Measurements from ENCODE around the gene IGFN1.

The IGFN1 gene

DNA sequence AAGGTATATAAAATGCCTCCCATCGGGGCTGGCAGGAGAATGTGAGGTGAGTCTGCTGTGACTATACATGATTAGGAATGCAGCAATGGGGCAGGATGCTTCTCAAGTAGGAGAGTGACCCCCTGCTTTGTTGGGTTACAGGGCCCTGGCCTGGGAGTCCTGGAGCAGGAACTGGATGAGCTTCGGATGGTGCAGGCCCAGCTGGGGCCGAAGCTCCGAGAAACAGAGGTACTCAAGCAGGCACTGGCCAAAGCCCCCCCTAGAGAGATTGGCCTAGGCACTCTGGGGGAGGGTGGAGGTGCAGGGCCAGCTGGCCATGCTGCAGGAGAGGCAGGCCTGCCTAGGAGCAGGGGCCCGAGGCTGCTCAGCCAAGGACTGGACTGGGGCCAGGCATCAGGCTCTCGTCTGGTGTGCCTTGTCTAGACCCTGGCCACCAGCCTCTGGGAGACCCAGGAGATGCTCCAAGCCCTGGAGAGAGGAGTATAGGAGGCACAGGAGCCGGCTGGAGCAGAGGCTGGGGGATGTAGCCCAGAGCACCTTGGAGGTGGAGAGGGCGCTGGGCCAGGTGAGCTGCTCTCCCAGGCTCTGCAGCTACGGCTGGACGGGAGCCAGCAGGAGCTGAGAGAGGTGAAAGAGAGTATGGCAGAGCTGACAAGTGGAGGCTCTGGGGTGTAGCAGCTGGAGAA is 59.8 kb downstream of the IGFN1 start:
- TF ChIP-seq, protein P1, sequence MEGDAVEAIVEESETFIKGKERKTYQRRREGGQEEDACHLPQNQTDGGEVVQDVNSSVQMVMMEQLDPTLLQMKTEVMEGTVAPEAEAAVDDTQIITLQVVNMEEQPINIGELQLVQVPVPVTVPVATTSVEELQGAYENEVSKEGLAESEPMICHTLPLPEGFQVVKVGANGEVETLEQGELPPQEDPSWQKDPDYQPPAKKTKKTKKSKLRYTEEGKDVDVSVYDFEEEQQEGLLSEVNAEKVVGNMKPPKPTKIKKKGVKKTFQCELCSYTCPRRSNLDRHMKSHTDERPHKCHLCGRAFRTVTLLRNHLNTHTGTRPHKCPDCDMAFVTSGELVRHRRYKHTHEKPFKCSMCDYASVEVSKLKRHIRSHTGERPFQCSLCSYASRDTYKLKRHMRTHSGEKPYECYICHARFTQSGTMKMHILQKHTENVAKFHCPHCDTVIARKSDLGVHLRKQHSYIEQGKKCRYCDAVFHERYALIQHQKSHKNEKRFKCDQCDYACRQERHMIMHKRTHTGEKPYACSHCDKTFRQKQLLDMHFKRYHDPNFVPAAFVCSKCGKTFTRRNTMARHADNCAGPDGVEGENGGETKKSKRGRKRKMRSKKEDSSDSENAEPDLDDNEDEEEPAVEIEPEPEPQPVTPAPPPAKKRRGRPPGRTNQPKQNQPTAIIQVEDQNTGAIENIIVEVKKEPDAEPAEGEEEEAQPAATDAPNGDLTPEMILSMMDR (IDR thresholded peaks at IDR 0.05; ENCODE audit: borderline replicate concordance, control extremely low read depth, extremely low read depth, insufficient read depth, missing control alignments), result no peak
- DNase-seq (ENCODE audit: low spot score), result peak; percentile 8
- in situ Hi-C loops (cut with MboI; ENCODE audit: low sequenced_read_pairs, unreplicated experiment), result no loop called here

DNA sequence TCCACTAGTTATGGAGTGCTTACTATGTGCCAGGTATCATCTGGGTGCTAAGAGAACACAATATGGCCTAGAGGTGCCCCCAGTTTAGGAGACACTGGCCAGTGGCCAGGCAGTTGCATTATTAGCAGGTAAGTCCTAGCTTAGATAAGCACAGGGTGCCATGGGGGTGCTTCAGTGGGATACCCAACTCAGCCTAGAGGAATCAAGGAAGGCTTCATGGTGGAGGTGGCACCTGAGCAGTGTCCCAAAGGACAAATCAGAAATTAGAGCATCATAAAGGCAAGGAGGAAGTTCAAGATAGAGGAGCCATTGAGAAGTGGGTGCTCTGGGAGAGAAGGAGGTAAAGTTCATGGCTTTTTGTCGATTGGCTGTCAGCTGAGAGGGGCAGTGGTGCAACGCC is 60.8 kb downstream of the IGFN1 start:
- DNase-seq (ENCODE audit: low spot score), result peak; percentile 6
- TF ChIP-seq, protein P1 (IDR thresholded peaks at IDR 0.05; ENCODE audit: borderline replicate concordance, control extremely low read depth, extremely low read depth, insufficient read depth, missing control alignments), result no peak
- in situ Hi-C loops (cut with MboI; ENCODE audit: low sequenced_read_pairs, unreplicated experiment), result no loop called here

DNA sequence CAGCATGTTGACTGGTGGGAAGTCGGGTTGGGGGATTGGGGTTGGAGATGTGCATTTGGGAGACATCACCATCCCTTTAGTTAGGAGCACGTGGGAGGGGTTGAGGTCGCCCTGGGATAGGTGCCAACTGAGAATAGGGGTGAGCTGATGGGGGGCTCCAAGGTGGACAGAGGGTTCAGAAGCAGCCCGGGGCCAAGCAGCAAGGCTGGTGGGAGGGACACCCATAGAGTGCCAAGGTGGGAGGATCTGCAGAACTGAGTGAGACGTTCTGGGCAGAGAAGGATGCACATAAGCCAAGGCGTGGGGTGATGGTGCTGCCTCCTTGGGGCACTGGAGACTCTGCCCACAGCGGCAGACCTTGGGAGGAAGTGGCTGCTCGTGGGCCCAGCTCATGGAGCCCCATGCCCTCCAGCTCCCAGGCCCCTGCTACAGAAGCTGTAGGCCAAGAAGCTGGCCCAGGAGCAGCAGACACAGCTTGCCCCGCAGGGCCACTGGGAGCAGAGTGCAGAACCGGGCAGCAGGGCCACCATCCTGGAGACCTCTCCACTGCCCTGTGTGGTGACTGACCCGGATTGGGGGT is 61.3 kb downstream of the IGFN1 start:
- in situ Hi-C loops (cut with MboI; ENCODE audit: low sequenced_read_pairs, unreplicated experiment), result no loop called here
- TF ChIP-seq, protein P1 (IDR thresholded peaks at IDR 0.05; ENCODE audit: borderline replicate concordance, control extremely low read depth, extremely low read depth, insufficient read depth, missing control alignments), result no peak
- DNase-seq (ENCODE audit: low spot score), result peak; percentile 17

DNA sequence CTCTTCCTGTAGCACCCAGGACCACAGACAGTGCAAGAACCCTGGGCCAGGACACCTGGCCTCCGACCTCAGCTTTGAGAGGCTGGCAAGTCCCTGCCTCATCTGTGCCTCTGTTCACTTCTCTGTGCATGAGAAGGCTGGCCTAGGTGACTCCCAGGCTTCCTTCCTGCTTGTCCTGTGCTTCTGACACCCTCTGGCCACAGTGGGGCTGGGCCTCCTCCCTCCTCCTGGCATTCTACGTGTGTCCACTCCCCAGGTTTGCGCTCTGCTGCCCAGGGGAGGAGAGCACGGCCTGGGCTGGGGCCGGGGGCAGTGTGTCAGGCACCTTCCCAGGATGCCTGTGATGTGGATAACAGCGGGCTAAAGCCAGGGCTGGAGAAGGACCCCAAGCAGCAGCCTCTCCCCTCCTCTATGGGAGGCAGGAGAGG is 62.3 kb downstream of the IGFN1 start:
- in situ Hi-C loops (cut with MboI; ENCODE audit: low sequenced_read_pairs, unreplicated experiment), result no loop called here
- TF ChIP-seq, protein P1 (IDR thresholded peaks at IDR 0.05; ENCODE audit: borderline replicate concordance, control extremely low read depth, extremely low read depth, insufficient read depth, missing control alignments), result no peak
- DNase-seq (ENCODE audit: low spot score), result peak; percentile 34

DNA sequence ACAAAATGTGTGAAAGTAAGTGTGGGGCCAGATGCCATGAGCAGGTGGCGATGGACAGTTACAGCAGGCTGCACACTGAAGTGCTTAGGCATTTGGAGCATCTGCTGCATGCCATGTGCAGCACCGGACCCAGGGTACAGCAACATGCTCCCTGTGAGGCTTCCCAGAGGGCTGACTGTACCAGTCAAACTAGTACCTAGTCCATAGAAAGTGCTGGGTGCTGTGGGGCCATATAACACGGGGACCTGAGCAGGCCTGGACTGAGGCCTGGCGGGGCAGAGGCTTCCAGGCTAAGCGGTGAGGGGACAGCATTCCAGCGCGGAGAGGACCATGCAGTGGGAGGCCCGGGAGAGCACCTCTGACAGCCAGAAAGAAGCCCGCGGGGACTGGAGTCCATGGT is 62.8 kb downstream of the IGFN1 start:
- TF ChIP-seq, protein P1 (IDR thresholded peaks at IDR 0.05; ENCODE audit: borderline replicate concordance, control extremely low read depth, extremely low read depth, insufficient read depth, missing control alignments), result no peak
- no peak for DNase-seq (ENCODE audit: low spot score)
- in situ Hi-C loops (cut with MboI; ENCODE audit: low sequenced_read_pairs, unreplicated experiment), result no loop called here

DNA sequence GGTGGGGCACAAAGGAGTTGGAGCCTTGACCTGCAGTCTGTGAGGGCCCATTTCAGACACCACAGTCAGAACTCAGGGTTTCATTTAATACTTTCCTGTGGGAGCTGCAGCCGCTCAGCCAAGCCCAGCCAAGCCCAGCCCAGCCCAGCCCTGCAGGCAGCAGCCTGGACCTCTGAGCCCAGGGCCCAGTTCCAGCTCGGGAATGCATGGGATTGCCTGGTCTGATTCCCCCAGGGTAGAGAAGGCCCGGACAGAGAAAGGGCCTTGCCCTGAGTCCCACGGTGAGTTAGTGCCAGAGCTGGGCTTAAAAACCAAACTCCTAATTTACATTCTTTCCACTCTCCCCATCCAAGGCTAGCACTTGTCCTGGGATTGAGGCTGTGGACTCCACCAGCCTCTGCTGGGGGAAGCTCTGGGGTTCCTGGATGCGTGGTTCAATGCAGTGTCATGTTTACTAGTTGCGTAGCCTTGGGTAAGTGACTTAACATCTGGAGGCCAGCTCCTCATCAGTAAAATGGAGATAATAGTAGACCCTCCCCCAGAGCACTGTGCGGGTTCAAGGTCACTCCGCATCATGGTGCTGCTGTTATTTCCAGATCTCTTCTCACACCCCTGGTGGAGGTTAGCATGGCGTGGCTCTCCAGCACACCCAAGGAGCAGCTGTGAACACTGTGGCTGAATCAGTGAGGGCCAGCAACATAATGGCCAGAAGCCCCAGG is 63.4 kb downstream of the IGFN1 start:
- peak; percentile 33 for DNase-seq (ENCODE audit: low spot score)
- in situ Hi-C loops (cut with MboI; ENCODE audit: low sequenced_read_pairs, unreplicated experiment), result no loop called here
- TF ChIP-seq, protein P1 (IDR thresholded peaks at IDR 0.05; ENCODE audit: borderline replicate concordance, control extremely low read depth, extremely low read depth, insufficient read depth, missing control alignments), result no peak
